LNCAP (cell line): Measurements from ENCODE around the gene TBC1D8.

Experiments
- CTCF ChIP-seq: fragments of 450-650 bp; IDR thresholded peaks from 2 replicates; pipeline ENCODE4 v1.5.1; 2017; ENCODE audit warnings: mild to moderate bottlenecking

TBC1D8 gene

GRCh38 chr2:101159526-101159925 lies 8.3 kb upstream of the TBC1D8 start:
- TF ChIP-seq CTCF = no peak

GRCh38 chr2:101157272-101157671 lies 6.1 kb upstream of the TBC1D8 start:
- TF ChIP-seq CTCF = no peak

- no peak for TF ChIP-seq CTCF
These were observed 2.6 kb upstream of the TBC1D8 start for GRCh38 chr2:101153787-101154186.

GRCh38 chr2:101153077-101153707 lies 2.0 kb upstream of the TBC1D8 start:
- TF ChIP-seq CTCF = peak; percentile 4; the same call in 1 of the 2 replicates

GRCh38 chr2:101152272-101153076 lies 1.3 kb upstream of the TBC1D8 start:
- peak; percentile 88 for TF ChIP-seq CTCF

GRCh38 chr2:101151859-101152271 lies 683 bp upstream of the TBC1D8 start:
- TF ChIP-seq CTCF = no peak

GRCh38 chr2:101150306-101151145 lies 656 bp downstream of the TBC1D8 start:
- TF ChIP-seq CTCF = no peak
